A549 (cell line): ENCODE data around the gene PLA2G2D. TPM values are rescaled to one million over a fixed set of nuclear protein-coding genes. Genes with fewer than 3 reads are reported as not detected.

Experiments used
- ATAC-seq, 2 experiments: fragments of 200-7000 bp in 1 of 2; fragments of >200 bp in 1 of 2; cut with Nextera tagmentation in 1 of 2; cut with Tn5 transposase in 1 of 2; 3 replicates each; pipeline versions ENCODE4 v1.8.0 to v1.9.1; 2018 to 2020; ENCODE audit warnings: mild to moderate bottlenecking in 1 of 2, moderate library complexity in 1 of 2
- CTCF ChIA-PET: fragments of 300-600 bp; sonication (Branson Sonifier 250); formaldehyde crosslinking; extraction: SDS; loops from one replicate; lab custom pipeline; 2021; ENCODE audit warnings: antibody characterized with exemption, inconsistent platforms; lab: Yijun Ruan, JAX
- POLR2A ChIA-PET: fragments of 350-600 bp; formaldehyde crosslinking; extraction: SDS; loops from one replicate; lab custom pipeline; 2021; ENCODE audit warnings: antibody characterized with exemption, inconsistent platforms; lab: Yijun Ruan, JAX
- DNase-seq, 2 experiments: peaks; one replicate each; pipeline versions ENCODE4 v3.0.0 to v3.0.0-alpha.2; 2011 to 2016; ENCODE audit warnings: low read depth in 1 of 2, low spot score in 1 of 2
- FAIRE-seq: peaks from 2 replicates; lab custom pipeline; 2011; peaks lifted over from hg19 to GRCh38; lab: Jason Lieb, UNC
- H3K27ac ChIP-seq, 2 experiments: fragments of >200 bp; sonication (Bioruptor Twin); formaldehyde crosslinking; 3 replicates each; pipeline ENCODE4 v1.5.1; 2016 to 2017
- H3K4me1 ChIP-seq: fragments of >200 bp; sonication (Bioruptor Twin); formaldehyde crosslinking; 3 replicates; pipeline ENCODE4 v1.6.1; 2016
- H3K4me2 ChIP-seq: fragments of >200 bp; sonication (Bioruptor Twin); formaldehyde crosslinking; 3 replicates; pipeline ENCODE4 v1.6.1; 2016
- H3K4me3 ChIP-seq: fragments of >200 bp; sonication (Bioruptor Twin); formaldehyde crosslinking; 3 replicates; pipeline ENCODE4 v1.5.1; 2016
- H3K9me3 ChIP-seq: fragments of >200 bp; sonication (Bioruptor Twin); formaldehyde crosslinking; 3 replicates; pipeline ENCODE4 v1.6.1; 2016
- CBX8 ChIP-seq: fragments of 200-600 bp; sonication (generic); IDR thresholded peaks from 2 replicates; pipeline ENCODE4 v1.6.1; 2016
- CEBPB ChIP-seq, 2 experiments: fragments of >200 bp in 1 of 2; sonication (Bioruptor Twin) in 1 of 2; formaldehyde crosslinking in 1 of 2; IDR thresholded peaks; 2 replicates each; pipeline ENCODE4 v1.6.1; 2012 to 2016
- GATA3 ChIP-seq: IDR thresholded peaks from 2 replicates; pipeline ENCODE4 v1.6.1; 2012; ENCODE audit warnings: borderline replicate concordance
- HOXB13 ChIP-seq: fragments of 250-450 bp; sonication (Bioruptor Pico); IDR thresholded peaks from 2 replicates; pipeline ENCODE4 v1.5.0; 2020; ENCODE audit warnings: low read depth, mild to moderate bottlenecking, moderate library complexity
- HOXB5 ChIP-seq: fragments of 250-450 bp; sonication (Bioruptor Pico); IDR thresholded peaks from 2 replicates; pipeline ENCODE4 v1.5.0; 2020; ENCODE audit warnings: mild to moderate bottlenecking, moderate library complexity
- KDM1A ChIP-seq: fragments of 200-600 bp; sonication (generic); IDR thresholded peaks from 2 replicates; pipeline ENCODE4 v1.6.1; 2016; ENCODE audit warnings: low read depth, mild to moderate bottlenecking
- KDM5A ChIP-seq: fragments of 200-600 bp; sonication (generic); IDR thresholded peaks from 2 replicates; pipeline ENCODE4 v1.6.1; 2016; ENCODE audit warnings: antibody characterized with exemption, mild to moderate bottlenecking
- NR3C1 ChIP-seq: fragments of >200 bp; sonication (Bioruptor Twin); formaldehyde crosslinking; IDR thresholded peaks from 3 replicates; pipeline ENCODE4 v1.6.1; 2017
- RFX5 ChIP-seq: fragments of 450-650 bp; IDR thresholded peaks from 2 replicates; pipeline ENCODE4 v1.7.1; 2014; ENCODE audit warnings: antibody characterized with exemption, mild to moderate bottlenecking, moderate library complexity
- SMC3 ChIP-seq: fragments of >200 bp; sonication (Bioruptor Twin); formaldehyde crosslinking; IDR thresholded peaks from 3 replicates; pipeline ENCODE4 v1.6.1; 2018; ENCODE audit warnings: inconsistent platforms
- SREBF2 ChIP-seq: fragments of 450-650 bp; IDR thresholded peaks from 2 replicates; pipeline ENCODE4 v1.6.1; 2014; ENCODE audit warnings: mild to moderate bottlenecking, moderate library complexity
- ZNF302 ChIP-seq: fragments of 250-450 bp; sonication (Bioruptor Pico); IDR thresholded peaks from 2 replicates; pipeline ENCODE4 v1.9.0; 2021; ENCODE audit warnings: inconsistent platforms, mild to moderate bottlenecking, moderate library complexity
- WGBS: methylation state at CpG from one replicate; pipeline ENCODE4 v1.1.6; 2017; ENCODE audit errors: missing lambda C conversion rate; 5-methylcytosine and 5-hydroxymethylcytosine counted together
- polyA plus RNA-seq, 4 experiments: library from polyadenylated mRNA; depleted of rRNA in 3 of 4; stranded (reverse); fragments of >200 nt; fragmentation: RNase III in 1 of 4; extraction: RNeasy Plus Mini Kit Qiagen cat#74134 plus additional on column Dnase treatment in 1 of 4; gene quantifications; 2 replicates in 3 of 4; 3 replicates in 1 of 4; pipeline ENCODE4 v1.2.3, GENCODE V29; 2011 to 2017
- TF ChIP-seq, protein P1 (sequence below): fragments of 150-350 bp; IDR thresholded peaks from 2 replicates; pipeline ENCODE4 v1.6.1; 2014; ENCODE audit warnings: low read depth, mild to moderate bottlenecking, low read length
- TF ChIP-seq, protein P2 (sequence below): fragments of 250-450 bp; sonication (Bioruptor Pico); IDR thresholded peaks from 2 replicates; pipeline ENCODE4 v1.5.0; 2020; ENCODE audit warnings: low read depth, mild to moderate bottlenecking, moderate library complexity
- TF ChIP-seq, protein P3 (sequence below): fragments of >200 bp; sonication (Bioruptor Twin); formaldehyde crosslinking; IDR thresholded peaks from 3 replicates; pipeline ENCODE4 v1.6.1; 2016
- TF ChIP-seq, protein P4 (sequence below): IDR thresholded peaks from 2 replicates; pipeline ENCODE4 v1.6.1; 2012; ENCODE audit warnings: low read depth, borderline replicate concordance
- TF ChIP-seq, protein P5 (sequence below): fragments of >200 bp; sonication (Bioruptor Twin); formaldehyde crosslinking; IDR thresholded peaks from 2 replicates; pipeline ENCODE4 v1.6.1; 2016

Gene PLA2G2D
- polyA plus RNA-seq, 2 of the 4 experiments (the other 2 are of a cell fraction): not detected

DNA sequence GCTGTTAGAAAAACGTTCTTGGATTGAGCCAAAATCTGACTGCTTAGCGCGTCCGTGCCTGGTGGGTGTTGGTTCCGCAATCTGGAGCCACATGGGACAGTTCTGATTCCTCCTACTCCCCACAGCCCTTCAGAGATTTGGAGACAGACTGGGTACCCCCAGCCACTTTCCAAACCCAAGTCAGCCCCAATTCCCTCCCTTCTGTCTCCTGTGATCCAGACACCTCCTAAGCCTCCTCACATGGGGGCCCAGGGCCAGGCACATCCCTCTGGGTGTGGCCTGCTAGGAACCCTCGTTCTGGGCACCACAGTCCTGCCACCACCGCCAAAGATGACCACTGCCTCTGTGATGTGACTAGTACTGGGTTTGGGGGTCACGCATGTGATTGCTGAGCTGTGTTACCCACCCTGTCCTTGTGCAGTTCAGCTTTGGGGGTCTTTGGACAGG, 44.6 kb downstream of the PLA2G2D start:
- no peaks in the 10 kb centered on the region for H3K4me1 ChIP-seq
- no peak for DNase-seq
- H3K4me2 ChIP-seq: no peak overlapping the region
- no peaks in the 10 kb centered on the region for H3K9me3 ChIP-seq
- CTCF ChIA-PET: interaction anchor here (0.7 to 1.0 kb wide), 2 partner anchors 9 to 542 kb away, joined by 3 read pairs; no protein-coding TSS in a partner anchor
- FAIRE-seq: no peak
- 74% methylated on average over 5 of the region's 8 CpGs for WGBS
- no peak overlapping the region for H3K27ac ChIP-seq
- TF ChIP-seq CBX8: no peak
- POLR2A ChIA-PET: no interaction called here
- ATAC-seq: no peak
- no peak overlapping the region for H3K4me3 ChIP-seq

DNA sequence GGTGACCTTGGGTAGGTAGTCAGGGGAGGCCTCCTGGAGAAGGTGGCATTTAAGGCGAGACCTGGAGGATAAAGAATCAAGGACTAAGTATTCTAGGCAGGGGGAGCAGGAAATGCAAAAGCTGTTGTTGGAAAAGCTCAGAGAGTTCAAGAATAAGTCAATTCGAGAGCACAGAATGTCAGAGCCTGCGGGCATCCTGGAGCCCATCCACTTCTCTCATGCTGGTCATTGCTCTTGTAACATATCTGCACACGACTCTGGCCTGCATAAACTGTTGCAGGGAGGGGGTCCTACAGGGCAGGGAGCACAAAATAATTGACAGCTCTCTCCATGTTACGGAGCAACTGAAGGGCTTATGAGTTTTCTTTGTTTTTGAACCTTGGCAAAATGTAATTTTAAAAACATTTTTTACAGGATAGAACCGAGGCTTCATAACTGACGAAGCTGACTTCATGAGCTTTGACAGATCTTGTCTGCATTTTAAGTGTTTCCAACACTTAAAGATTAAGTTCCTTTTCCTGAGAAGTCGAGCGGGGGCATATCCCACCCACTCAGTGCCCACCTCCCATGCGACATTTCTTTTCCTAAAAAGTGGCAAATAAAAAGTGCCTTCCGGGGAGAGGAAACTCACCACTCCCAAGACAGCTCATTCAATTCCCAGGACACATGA, 45.1 kb downstream of the PLA2G2D start:
- POLR2A ChIA-PET: no interaction called here
- no peaks in the 10 kb centered on the region for H3K9me3 ChIP-seq
- no peaks in the 10 kb centered on the region for H3K4me1 ChIP-seq
- WGBS: 53% methylated on average over 11 of the region's 11 CpGs
- no peak overlapping the region for H3K4me2 ChIP-seq
- H3K4me3 ChIP-seq: no peak overlapping the region
- CTCF ChIA-PET: interaction anchor here (0.7 kb wide), 2 partner anchors 15 to 542 kb away, joined by 3 read pairs; no protein-coding TSS in a partner anchor
- ATAC-seq (no peak), DNase-seq (no peak), FAIRE-seq (no peak)
- TF ChIP-seq, protein P1, sequence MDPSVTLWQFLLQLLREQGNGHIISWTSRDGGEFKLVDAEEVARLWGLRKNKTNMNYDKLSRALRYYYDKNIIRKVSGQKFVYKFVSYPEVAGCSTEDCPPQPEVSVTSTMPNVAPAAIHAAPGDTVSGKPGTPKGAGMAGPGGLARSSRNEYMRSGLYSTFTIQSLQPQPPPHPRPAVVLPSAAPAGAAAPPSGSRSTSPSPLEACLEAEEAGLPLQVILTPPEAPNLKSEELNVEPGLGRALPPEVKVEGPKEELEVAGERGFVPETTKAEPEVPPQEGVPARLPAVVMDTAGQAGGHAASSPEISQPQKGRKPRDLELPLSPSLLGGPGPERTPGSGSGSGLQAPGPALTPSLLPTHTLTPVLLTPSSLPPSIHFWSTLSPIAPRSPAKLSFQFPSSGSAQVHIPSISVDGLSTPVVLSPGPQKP: no peak
- TF ChIP-seq KDM1A: no peak
- no peak for TF ChIP-seq CBX8
- TF ChIP-seq GATA3: no peak
- H3K27ac ChIP-seq: no peak overlapping the region

DNA sequence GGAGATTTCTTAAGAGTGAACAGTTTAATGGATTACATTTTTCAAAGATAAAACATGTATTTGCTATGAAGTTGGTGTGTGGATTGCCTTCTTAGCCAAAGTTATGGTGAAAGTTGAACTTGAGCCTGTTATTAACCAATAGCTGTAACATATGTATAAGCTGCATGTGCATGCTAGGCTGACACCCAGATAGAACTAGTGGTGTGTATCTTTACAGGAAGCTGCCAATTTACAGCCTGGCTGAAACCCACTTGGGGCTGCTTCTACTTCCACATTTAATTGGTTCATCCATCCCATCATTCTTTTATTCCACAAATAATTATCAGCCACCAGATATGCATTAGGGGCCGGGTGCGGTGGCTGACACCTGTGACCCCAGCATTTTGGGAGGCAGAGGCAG, 46.1 kb downstream of the PLA2G2D start:
- H3K27ac ChIP-seq: no peak overlapping the region
- no peaks in the 10 kb centered on the region for H3K4me1 ChIP-seq
- no peaks in the 10 kb centered on the region for H3K9me3 ChIP-seq
- TF ChIP-seq NR3C1 (no peak), SREBF2 (no peak), RFX5 (no peak), HOXB13 (CRISPR knock-in tag) (no peak), CBX8 (no peak), ZNF302 (CRISPR knock-in tag) (no peak), HOXB5 (CRISPR knock-in tag) (no peak), KDM5A (no peak), SMC3 (no peak), CEBPB (IDR thresholded peaks at IDR 0.05) (no peak)
- TF ChIP-seq, protein P2, sequence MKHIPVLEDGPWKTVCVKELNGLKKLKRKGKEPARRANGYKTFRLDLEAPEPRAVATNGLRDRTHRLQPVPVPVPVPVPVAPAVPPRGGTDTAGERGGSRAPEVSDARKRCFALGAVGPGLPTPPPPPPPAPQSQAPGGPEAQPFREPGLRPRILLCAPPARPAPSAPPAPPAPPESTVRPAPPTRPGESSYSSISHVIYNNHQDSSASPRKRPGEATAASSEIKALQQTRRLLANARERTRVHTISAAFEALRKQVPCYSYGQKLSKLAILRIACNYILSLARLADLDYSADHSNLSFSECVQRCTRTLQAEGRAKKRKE: no peak
- TF ChIP-seq, protein P3, sequence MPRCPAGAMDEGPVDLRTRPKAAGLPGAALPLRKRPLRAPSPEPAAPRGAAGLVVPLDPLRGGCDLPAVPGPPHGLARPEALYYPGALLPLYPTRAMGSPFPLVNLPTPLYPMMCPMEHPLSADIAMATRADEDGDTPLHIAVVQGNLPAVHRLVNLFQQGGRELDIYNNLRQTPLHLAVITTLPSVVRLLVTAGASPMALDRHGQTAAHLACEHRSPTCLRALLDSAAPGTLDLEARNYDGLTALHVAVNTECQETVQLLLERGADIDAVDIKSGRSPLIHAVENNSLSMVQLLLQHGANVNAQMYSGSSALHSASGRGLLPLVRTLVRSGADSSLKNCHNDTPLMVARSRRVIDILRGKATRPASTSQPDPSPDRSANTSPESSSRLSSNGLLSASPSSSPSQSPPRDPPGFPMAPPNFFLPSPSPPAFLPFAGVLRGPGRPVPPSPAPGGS: no peak
- TF ChIP-seq, protein P4, sequence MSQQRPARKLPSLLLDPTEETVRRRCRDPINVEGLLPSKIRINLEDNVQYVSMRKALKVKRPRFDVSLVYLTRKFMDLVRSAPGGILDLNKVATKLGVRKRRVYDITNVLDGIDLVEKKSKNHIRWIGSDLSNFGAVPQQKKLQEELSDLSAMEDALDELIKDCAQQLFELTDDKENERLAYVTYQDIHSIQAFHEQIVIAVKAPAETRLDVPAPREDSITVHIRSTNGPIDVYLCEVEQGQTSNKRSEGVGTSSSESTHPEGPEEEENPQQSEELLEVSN: no peak
- TF ChIP-seq, protein P5, sequence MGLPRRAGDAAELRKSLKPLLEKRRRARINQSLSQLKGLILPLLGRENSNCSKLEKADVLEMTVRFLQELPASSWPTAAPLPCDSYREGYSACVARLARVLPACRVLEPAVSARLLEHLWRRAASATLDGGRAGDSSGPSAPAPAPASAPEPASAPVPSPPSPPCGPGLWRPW: no peak
- no peak overlapping the region for H3K4me2 ChIP-seq
- FAIRE-seq (no peak), ATAC-seq (no peak), DNase-seq (no peak)
- ChIA-PET POLR2A (no interaction called here), CTCF (interaction anchor here (0.7 kb wide), 1 partner anchor 15 kb away, joined by 3 read pairs; no protein-coding TSS in a partner anchor)
- 70% methylated on average over 2 of the region's 2 CpGs for WGBS
- no peak overlapping the region for H3K4me3 ChIP-seq
